HG02798 (cell line): ENCODE data around the gene SPATA31C2.
"Not testable (repeated sequence)": the region's sequence is repeated elsewhere in the genome, so short reads cannot be mapped to it uniquely, and the experiment has no call there.

Experiments used
- ATAC-seq: cut with Tn5 transposase; IDR thresholded peaks from one replicate; pipeline ENCODE4 v1.9.1; 2021; ENCODE audit warnings: mild to moderate bottlenecking; ENCODE audit not compliant: unreplicated experiment, poor library complexity

SPATA31C2 gene

GRCh38 chr9:88138375-88138774 lies at the start of gene SPATA31C2:
Gene SPATA31C2, minus strand, starts transcription at chr9:88138475. Its CDS starts 29 bp downstream, at chr9:88138446.
- ATAC-seq = not testable (repeated sequence)

DNA sequence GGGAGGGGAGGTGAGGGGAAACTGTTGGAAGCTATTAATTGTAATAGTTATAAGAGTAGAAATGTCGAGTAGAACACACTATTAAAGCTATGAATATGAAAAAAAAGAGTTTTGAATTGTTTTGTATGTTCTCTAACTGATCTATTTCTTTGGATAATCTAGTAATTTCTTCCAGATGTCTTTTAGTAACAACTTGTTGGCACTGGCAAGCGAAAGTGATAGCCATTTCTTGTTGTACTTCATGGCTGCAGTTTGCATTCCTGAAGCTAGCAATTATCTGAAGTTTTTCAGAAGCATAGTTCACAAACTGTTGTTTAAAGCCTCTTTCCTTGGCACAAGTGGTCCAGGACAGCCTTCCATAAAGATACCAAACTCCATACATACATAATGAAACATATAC lies 49.4 kb upstream of the SPATA31C2 start:
- ATAC-seq = no peak

- no peak for ATAC-seq
These were observed 48.3 kb upstream of the SPATA31C2 start for GRCh38 chr9:88186495-88187110.

- no peak for ATAC-seq
These were observed 46.7 kb upstream of the SPATA31C2 start for GRCh38 chr9:88184976-88185375.

DNA sequence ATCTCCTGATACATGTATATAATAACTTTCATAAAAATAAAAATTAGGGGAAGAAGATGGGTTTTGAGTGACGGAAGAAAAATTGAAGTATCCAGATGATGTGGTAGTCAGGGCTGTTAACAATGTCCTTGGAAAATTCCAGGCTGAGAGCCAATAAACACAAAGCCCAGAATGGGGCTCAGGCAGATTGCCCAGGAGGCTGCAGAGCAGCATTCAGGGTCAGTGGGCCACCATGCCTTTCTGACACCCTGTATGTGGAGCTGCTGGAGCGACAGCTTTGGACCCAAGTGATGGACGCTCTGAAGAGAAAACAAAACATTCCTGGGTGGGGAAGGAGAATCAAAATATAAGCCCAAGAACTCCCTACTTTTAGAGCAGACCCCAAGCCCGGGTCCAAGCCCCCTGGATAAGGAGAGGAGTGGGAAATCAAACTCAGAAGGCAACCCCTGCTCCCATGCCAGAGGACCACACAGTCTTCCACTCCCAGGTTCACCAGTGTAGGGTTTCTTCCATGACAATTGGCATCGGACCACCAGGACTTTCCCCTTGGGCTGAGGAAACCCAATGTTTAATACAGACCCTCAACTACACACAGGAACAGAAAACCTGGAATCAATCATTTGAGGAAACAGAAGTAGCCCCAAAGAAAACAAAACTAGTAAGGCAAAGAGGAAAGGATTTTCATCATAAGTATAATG lies 45.7 kb upstream of the SPATA31C2 start:
- no peak for ATAC-seq

GRCh38 chr9:88182501-88182900 lies 44.2 kb upstream of the SPATA31C2 start:
- ATAC-seq = no peak

DNA sequence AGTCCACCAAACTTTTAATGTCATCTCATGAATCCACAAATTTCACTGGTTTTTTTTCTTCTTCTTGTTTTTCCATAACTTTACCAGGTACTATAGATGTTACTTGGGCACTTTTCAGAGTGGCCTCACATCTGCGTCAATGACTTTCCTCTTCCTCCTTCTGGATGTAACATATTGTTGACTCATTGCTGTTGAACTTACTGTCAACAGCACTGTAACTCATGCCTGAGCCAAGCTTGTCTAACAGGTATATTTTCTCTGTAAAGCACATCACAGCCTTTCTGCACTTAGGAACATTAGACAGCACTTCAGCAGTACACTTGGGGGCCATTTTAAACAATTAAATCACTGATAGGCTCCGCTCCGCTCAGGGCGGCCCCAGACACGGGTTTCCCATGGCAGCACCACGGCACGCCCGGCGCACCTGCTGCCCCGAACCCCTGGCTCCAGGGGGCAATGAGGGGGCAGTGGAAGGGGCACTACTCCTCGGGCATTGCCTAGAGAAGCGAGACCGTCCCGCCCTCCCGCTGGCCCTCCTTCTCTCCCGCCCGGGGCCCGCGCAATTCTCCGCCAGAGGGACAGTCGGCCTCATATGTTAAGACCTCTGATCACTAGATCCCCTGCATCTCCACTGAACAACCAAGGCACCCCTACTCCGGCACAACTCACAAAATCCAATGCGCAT lies 41.9 kb upstream of the SPATA31C2 start:
- no peak for ATAC-seq

- no peak for ATAC-seq
These were observed 40.8 kb upstream of the SPATA31C2 start for GRCh38 chr9:88179062-88179521.

DNA sequence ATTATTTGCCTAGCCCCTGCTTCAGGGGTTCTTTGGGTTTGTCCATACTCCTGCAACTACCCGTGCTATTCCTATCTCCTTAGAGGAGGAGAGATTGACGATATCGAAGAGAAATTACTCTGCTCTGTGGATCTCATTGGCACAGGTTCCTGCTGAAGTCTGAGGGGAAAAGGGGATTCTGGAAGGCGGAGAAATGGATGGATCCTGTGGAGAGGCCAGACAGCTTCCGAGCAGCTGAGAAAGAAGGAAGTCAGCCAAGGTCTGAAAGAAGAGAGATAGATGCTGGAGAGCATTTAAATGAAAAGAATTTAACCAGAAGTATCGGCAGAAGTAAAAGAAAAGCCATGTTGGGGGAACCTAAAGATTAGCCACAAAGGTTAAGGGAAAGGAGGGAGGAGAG lies 40.4 kb upstream of the SPATA31C2 start:
- ATAC-seq = no peak

- no peak for ATAC-seq
These were observed 39.1 kb upstream of the SPATA31C2 start for GRCh38 chr9:88177371-88177770.

DNA sequence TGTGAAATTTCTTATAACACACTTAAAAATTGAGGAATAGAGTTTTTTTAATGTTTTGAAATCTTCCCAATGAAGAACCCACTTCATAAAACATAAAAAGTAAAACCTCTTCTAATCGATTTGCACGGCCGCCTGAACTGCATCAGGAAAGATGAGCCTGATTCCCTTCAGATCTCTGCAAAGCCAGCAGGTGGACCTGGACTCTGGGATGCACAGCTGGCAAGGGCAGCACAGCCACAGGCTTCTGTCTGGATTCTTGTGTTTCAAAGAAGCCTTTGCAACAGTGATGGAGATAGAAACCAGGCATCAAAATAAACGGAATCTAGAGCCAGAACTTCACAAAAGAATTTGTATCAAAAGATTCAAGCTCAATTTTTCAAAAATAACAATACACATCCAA lies 36.0 kb upstream of the SPATA31C2 start:
- ATAC-seq = no peak

DNA sequence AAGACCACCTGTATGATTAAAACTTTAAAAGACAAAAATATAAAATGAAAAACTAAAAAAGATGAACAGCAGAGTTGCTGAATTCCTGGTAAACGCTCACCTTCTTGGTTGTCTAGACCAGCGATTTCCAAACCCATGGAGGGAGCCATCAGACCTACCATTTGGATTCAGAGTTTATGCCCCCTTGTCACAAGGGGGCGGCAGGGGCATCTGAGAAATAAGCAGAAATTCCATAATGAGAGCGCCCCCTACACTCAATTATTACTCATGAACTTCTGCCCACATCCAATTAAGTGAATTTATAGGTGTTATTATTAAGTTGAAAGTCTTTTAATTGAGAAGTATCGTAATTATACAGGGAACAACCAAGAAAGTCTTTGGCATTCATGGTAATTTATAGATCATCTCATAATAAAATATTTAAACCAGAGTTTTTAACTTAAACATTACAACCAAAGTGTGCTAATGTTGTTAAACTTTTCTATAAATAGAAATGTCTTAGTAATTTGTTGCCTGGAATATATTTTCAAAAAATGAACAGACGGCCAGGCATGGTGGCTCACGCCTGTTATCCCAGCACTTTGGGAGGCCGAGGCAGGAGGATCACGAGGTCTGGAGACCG lies 35.2 kb upstream of the SPATA31C2 start:
- ATAC-seq = no peak

DNA sequence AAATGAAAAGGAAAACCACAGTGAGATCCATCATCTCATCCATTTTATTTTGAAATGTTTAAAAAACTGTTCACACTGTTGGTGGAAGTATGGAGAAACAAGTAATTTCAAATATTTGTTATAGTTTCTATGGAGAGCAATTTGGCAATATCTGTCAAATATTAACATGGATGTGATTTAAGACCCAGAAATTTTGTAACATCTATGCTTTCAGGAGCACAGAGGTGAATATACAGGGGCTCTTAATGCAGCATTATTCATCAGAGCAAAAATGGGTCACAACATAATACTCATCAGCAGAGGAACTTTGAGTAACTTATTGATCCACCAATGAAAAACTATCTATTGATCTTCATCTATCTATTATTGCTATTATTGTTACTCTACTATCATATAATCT lies 31.4 kb upstream of the SPATA31C2 start:
- no peak for ATAC-seq

- no peak for ATAC-seq
These were observed 30.3 kb upstream of the SPATA31C2 start for GRCh38 chr9:88168564-88168963.

GRCh38 chr9:88166660-88167059 lies 28.4 kb upstream of the SPATA31C2 start:
- ATAC-seq = no peak

DNA sequence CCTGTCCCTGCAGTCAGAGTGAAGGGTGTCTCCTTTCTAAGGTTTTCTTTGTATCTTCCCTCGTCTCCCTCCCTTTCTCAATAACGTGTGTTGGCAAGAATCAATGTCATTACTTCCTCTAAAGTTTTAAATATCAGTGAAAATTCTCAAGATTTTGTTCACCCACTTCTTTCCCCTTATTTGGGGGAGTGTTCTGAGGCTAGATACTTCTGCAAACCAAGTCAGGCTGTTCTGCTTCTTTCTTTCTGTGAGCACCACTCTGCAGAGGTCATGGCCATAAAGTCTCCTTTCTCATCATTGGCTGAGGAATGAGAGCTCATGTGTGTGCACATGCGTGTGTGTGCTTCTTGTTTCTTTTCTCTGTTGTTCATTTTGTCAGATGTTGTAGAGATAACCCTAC lies 26.6 kb upstream of the SPATA31C2 start:
- no peak for ATAC-seq

GRCh38 chr9:88161144-88161543 lies 22.9 kb upstream of the SPATA31C2 start:
- no peak for ATAC-seq

- ATAC-seq = no peak
These were observed 5.8 kb upstream of the SPATA31C2 start for GRCh38 chr9:88143957-88144625.

DNA sequence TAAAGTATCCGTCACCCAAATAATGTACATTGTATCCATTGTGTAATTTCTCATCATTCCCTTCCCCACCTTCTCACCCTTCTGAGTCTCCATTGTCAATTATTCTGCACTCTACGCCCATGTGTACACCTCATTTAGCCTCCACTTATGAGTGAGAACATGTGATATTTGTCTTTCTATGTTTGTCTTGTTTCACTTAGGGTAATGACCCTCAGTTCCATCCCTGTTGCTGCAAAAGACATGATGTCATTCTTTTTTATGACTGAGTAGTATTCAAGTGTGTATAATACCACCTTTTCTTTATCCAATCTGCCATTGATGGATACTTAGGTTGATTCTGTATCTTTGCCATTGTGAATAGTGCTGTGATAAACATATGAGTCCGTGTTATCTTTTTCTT lies 4.9 kb upstream of the SPATA31C2 start:
- no peak for ATAC-seq

DNA sequence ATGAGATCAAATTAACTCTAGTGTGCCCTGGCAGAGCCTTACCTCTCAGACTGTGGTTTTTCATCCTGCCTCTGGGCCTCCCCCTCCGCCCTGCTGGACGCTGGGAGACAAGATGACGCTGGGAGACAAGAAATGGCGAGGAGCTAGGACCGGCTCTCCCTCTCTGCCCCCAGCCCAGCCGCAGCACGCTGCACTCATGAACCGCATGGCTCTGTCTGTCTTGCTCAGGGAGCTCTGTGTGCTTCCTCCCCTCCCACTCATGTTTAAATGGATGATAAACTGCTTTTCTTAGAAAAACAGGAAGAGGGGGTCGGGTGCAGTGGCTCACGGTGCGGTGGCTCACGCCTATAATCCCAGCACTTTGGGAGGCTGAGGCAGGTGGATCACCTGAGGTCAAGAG lies 4.7 kb downstream of the SPATA31C2 start:
- not testable (repeated sequence) for ATAC-seq
